Keratinocyte (primary cell): ENCODE data around the gene XRCC1. TPM values are rescaled to one million over a fixed set of nuclear protein-coding genes. Genes with fewer than 3 reads are reported as not detected.

Experiments
- DNase-seq: peaks from one replicate; pipeline ENCODE4 v3.0.0-alpha.2; 2011; ENCODE audit warnings: low read depth, missing footprints, low spot score
- FAIRE-seq: peaks from 2 replicates; lab custom pipeline; 2011; peaks lifted over from hg19 to GRCh38; lab: Jason Lieb, UNC
- H2AFZ ChIP-seq: 2 replicates; pipeline ENCODE4 v1.6.0; 2012; ENCODE audit warnings: low read length, control low read depth, inconsistent platforms; ENCODE audit not compliant: control insufficient read depth
- H3K27ac ChIP-seq: 2 replicates; pipeline ENCODE4 v1.5.1; 2011; ENCODE audit warnings: low read length; ENCODE audit not compliant: control insufficient read depth, insufficient read depth
- H3K27me3 ChIP-seq: 3 replicates; pipeline ENCODE4 v1.6.0; 2011; ENCODE audit warnings: low read length; ENCODE audit not compliant: control insufficient read depth, insufficient read depth; ENCODE audit errors: extremely low read depth
- H3K36me3 ChIP-seq, 2 experiments: 2 replicates in 1 of 2; 3 replicates in 1 of 2; pipeline ENCODE4 v1.5.1; 2011; ENCODE audit warnings: low read length in 2 of 2, mild to moderate bottlenecking in 1 of 2; ENCODE audit not compliant: control insufficient read depth in 2 of 2, insufficient read depth in 2 of 2; ENCODE audit errors: extremely low read depth in 1 of 2
- H3K4me1 ChIP-seq: 3 replicates; pipeline ENCODE4 v1.5.1; 2011; ENCODE audit warnings: low read length; ENCODE audit not compliant: control insufficient read depth, insufficient read depth; ENCODE audit errors: extremely low read depth
- H3K4me2 ChIP-seq: 3 replicates; pipeline ENCODE4 v1.6.0; 2011; ENCODE audit warnings: low read depth, low read length; ENCODE audit not compliant: control insufficient read depth, insufficient read depth; ENCODE audit errors: extremely low read depth
- H3K4me3 ChIP-seq, 3 experiments: fragments of 200-600 bp in 1 of 3; sonication (generic) in 1 of 3; 2 replicates in 2 of 3; 3 replicates in 1 of 3; pipeline ENCODE4 v1.5.1; 2011 to 2016; ENCODE audit warnings: low read length in 3 of 3, mild to moderate bottlenecking in 3 of 3, control low read depth in 2 of 3, inconsistent platforms in 1 of 3, low read depth in 1 of 3, mixed read lengths in 1 of 3, mixed run types in 1 of 3, moderate library complexity in 1 of 3; ENCODE audit not compliant: control insufficient read depth in 2 of 3, insufficient read depth in 2 of 3; ENCODE audit errors: extremely low read depth in 1 of 3
- H3K79me2 ChIP-seq: 2 replicates; pipeline ENCODE4 v1.6.0; 2012; ENCODE audit warnings: low read length; ENCODE audit not compliant: control insufficient read depth, insufficient read depth
- H3K9ac ChIP-seq: 3 replicates; pipeline ENCODE4 v1.6.0; 2011; ENCODE audit warnings: low read length; ENCODE audit not compliant: control insufficient read depth, insufficient read depth; ENCODE audit errors: extremely low read depth
- H3K9me1 ChIP-seq: 3 replicates; pipeline ENCODE4 v1.6.0; 2011; ENCODE audit warnings: low read length; ENCODE audit not compliant: control insufficient read depth, insufficient read depth; ENCODE audit errors: extremely low read depth
- H3K9me3 ChIP-seq: 2 replicates; pipeline ENCODE4 v1.5.1; 2012; ENCODE audit warnings: low read depth, low read length; ENCODE audit not compliant: control insufficient read depth
- H4K20me1 ChIP-seq: 3 replicates; pipeline ENCODE4 v1.6.0; 2011; ENCODE audit warnings: low read length; ENCODE audit not compliant: control insufficient read depth, insufficient read depth; ENCODE audit errors: extremely low read depth
- EZH2 ChIP-seq: IDR thresholded peaks from one replicate; pipeline ENCODE4 v1.6.1; 2012; ENCODE audit warnings: inconsistent platforms, mild to moderate bottlenecking, low read length, moderate library complexity
- dilution Hi-C: fragments of 300-500 bp; cut with MboI; formaldehyde crosslinking; loops from one replicate; pipeline ENCODE4 v1.7.0; 2020; ENCODE audit warnings: low sequenced_read_pairs; ENCODE audit not compliant: extremely low pct_ligation_motif_present
- polyA plus RNA-seq, 5 experiments: library from polyadenylated mRNA; depleted of rRNA in 3 of 5; stranded (reverse) in 3 of 5; stranded (forward) in 1 of 5; unstranded in 1 of 5; fragments of >200 nt; gene quantifications; 1 replicate in 1 of 5; 2 replicates in 3 of 5; 3 replicates in 1 of 5; pipeline versions ENCODE4 v1.2.1 to v1.2.3, GENCODE V29; 2011 to 2012; ENCODE audit warnings: missing spikeins in 2 of 5, low read depth in 1 of 5, low replicate concordance in 1 of 5
- TF ChIP-seq, protein P1 (sequence below), 3 experiments: IDR thresholded peaks in 1 of 3; conservative IDR thresholded peaks in 1 of 3; optimal IDR thresholded peaks in 1 of 3; 2 replicates in 2 of 3; 3 replicates in 1 of 3; pipeline versions ENCODE3 to v1.5.1; 2011; ENCODE audit warnings: low read length in 3 of 3, mild to moderate bottlenecking in 3 of 3, moderate library complexity in 2 of 3, control low read depth in 1 of 3, inconsistent platforms in 1 of 3; ENCODE audit not compliant: insufficient read depth in 2 of 3; ENCODE audit errors: extremely low read depth in 1 of 3

XRCC1 gene
- polyA plus RNA-seq, 1 donor (not counting 4 experiments of a cell fraction or from before 2014, with no cell fraction given) = 16.3 TPM

DNA sequence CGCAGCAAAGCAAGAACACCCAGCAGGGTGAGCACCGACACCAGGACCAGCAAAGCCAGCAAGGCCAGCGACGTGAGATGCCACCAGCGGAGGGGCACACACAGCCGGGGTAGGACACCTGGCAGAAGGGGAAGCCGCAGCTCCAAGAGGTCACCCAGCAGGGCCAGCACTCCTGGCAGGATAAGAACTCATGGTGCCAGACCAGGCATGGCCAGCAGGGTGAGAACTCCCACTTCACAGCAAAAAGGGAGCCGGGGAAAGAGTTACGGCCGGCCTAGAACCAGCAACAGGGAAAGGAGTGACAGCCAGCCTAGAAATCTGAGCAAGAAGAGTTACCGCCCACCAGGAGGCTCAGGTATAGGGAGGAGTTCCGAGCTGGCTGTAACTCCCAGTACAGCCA, 37.0 kb upstream of the XRCC1 start:
- H3K4me1 ChIP-seq = peaks cover under 1% of the 10 kb centered on the region
- TF ChIP-seq, protein P1, sequence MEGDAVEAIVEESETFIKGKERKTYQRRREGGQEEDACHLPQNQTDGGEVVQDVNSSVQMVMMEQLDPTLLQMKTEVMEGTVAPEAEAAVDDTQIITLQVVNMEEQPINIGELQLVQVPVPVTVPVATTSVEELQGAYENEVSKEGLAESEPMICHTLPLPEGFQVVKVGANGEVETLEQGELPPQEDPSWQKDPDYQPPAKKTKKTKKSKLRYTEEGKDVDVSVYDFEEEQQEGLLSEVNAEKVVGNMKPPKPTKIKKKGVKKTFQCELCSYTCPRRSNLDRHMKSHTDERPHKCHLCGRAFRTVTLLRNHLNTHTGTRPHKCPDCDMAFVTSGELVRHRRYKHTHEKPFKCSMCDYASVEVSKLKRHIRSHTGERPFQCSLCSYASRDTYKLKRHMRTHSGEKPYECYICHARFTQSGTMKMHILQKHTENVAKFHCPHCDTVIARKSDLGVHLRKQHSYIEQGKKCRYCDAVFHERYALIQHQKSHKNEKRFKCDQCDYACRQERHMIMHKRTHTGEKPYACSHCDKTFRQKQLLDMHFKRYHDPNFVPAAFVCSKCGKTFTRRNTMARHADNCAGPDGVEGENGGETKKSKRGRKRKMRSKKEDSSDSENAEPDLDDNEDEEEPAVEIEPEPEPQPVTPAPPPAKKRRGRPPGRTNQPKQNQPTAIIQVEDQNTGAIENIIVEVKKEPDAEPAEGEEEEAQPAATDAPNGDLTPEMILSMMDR (optimal IDR thresholded peaks at IDR 0.05 in 1 of 3, IDR thresholded peaks at IDR 0.05 in 1 of 3, conservative IDR thresholded peaks at IDR 0.05 in 1 of 3; ENCODE audit: extremely low read depth in 1 of 3, insufficient read depth in 2 of 3, low read length in 3 of 3) = no peak
- TF ChIP-seq EZH2 = no peak
- H3K36me3 ChIP-seq = peaks cover 3 to 12% of the 10 kb centered on the region in 2 experiments
- H3K9me1 ChIP-seq = no peaks in the 10 kb centered on the region
- dilution Hi-C loops = no loop called here
- H3K79me2 ChIP-seq = peaks cover 9% of the 10 kb centered on the region
- H3K27ac ChIP-seq = no peak overlapping the region
- no peak overlapping the region for H2AFZ ChIP-seq
- no peak overlapping the region for H3K9ac ChIP-seq
- H4K20me1 ChIP-seq = no peaks in the 10 kb centered on the region
- H3K4me2 ChIP-seq = no peak overlapping the region
- FAIRE-seq = no peak
- no peaks in the 10 kb centered on the region for H3K27me3 ChIP-seq
- H3K4me3 ChIP-seq = no peak overlapping the region
- DNase-seq = no peak
- no peaks in the 10 kb centered on the region for H3K9me3 ChIP-seq

DNA sequence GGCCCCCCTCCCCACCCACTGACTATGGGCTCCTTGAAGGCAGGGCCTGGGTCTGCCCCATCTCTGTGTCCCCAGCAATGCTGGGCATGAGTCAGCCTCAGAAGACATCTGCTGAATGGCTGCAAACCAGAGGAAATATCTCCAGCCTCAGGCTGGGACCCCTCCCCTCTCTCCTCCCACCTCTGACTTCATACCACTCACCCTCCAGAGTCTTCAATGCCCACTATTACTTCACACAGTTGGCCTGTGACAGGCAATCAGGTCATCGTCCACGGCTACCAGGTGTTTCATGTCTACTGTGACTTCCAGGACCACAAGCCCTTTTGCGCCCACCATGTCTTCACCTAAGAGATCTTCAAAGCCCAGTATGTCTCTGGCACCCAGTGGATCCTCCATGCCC, 36.5 kb upstream of the XRCC1 start, which contains the start of gene SRRM5:
SRRM5 (plus strand) TSS at position 301 of the 400 bp plus-strand sequence; CDS start at position 335, 34 bp downstream.
- no peaks in the 10 kb centered on the region for H3K9me3 ChIP-seq
- H3K4me3 ChIP-seq = no peak within 1 kb of the TSS
- peaks cover 7% of the 10 kb centered on the region for H3K79me2 ChIP-seq
- no peak within 1 kb of the TSS for H3K27ac ChIP-seq
- no peak within 1 kb of the TSS for H2AFZ ChIP-seq
- H3K4me2 ChIP-seq = no peak within 1 kb of the TSS
- FAIRE-seq (no peak), DNase-seq (no peak)
- H3K27me3 ChIP-seq = no peaks in the 10 kb centered on the region
- H3K4me1 ChIP-seq = peaks cover 7% of the 10 kb centered on the region
- no peaks in the 10 kb centered on the region for H4K20me1 ChIP-seq
- dilution Hi-C loops = no loop called here
- no peaks in the 10 kb centered on the region for H3K9me1 ChIP-seq
- TF ChIP-seq EZH2 = no peak
- no peak within 1 kb of the TSS for H3K9ac ChIP-seq
- peaks cover 3 to 12% of the 10 kb centered on the region in 2 experiments for H3K36me3 ChIP-seq

DNA sequence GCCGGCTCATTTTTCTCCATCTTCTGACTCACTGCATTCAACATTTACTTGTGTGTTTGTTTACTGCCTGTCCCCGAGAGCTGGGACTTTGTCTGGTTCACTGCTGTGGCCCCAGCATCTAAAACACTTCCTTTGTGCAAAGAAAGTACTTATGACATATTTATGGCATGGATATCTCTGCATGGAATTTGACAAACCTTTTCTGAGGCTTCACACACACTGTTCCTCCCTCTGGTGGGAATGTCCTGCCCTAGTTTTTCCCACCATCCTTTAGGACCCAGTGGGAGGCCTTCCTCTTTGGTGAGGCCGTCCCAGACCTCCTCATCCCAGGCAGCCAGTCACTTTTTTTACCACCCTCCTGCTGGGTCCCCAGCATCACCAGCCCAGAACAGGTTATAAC, 35.2 kb upstream of the XRCC1 start:
- Histone ChIP-seq H3K36me3 (peaks cover 3 to 12% of the 10 kb centered on the region in 2 experiments), H3K9me3 (no peaks in the 10 kb centered on the region), H2AFZ (no peak overlapping the region), H3K27ac (no peak overlapping the region), H3K4me3 (no peak overlapping the region), H3K27me3 (no peaks in the 10 kb centered on the region), H3K79me2 (peaks cover 1% of the 10 kb centered on the region), H4K20me1 (no peaks in the 10 kb centered on the region), H3K9ac (no peak overlapping the region), H3K4me2 (no peak overlapping the region), H3K4me1 (peaks cover 19% of the 10 kb centered on the region), H3K9me1 (no peaks in the 10 kb centered on the region)
- TF ChIP-seq, protein P1 (optimal IDR thresholded peaks at IDR 0.05 in 1 of 3, IDR thresholded peaks at IDR 0.05 in 1 of 3, conservative IDR thresholded peaks at IDR 0.05 in 1 of 3; ENCODE audit: extremely low read depth in 1 of 3, insufficient read depth in 2 of 3, low read length in 3 of 3) = no peak
- TF ChIP-seq EZH2 = no peak
- dilution Hi-C loops = no loop called here
- FAIRE-seq (no peak), DNase-seq (no peak)
